Renal cortical epithelial cell (primary cell): ENCODE results near the gene ASH1L. TPM values are rescaled to one million over a fixed set of nuclear protein-coding genes. Genes with fewer than 3 reads are reported as not detected.

Source experiments
- total RNA-seq: library from RNA; depleted of rRNA; stranded (reverse); fragments of >200 nt; gene quantifications from 2 replicates; pipeline ENCODE4 v1.2.3, GENCODE V29; 2014

The ASH1L gene
- total RNA-seq, 1 donor from 2014 or later: 50.2 TPM

Other genes with a start within 250 kb of the ASH1L start
- 24.1 and 26.2 TPM in 2 replicates for gene RUSC1, start 241.9 kb downstream of the ASH1L start, total RNA-seq
- gene MSTO1, start 47.4 kb upstream of the ASH1L start, total RNA-seq: 13.7 and 18.3 TPM in 2 replicates
- gene YY1AP1, start 126.0 kb upstream of the ASH1L start, total RNA-seq: 44.5 and 82.7 TPM in 2 replicates
- 58.2 and 78.1 TPM in 2 replicates for gene DAP3, start 126.3 kb upstream of the ASH1L start, total RNA-seq